KBM-7 (cell line): ENCODE results near the gene CNIH1.
"Not testable (repeated sequence)": the region's sequence is repeated elsewhere in the genome, so short reads cannot be mapped to it uniquely, and the experiment has no call there.

Experiments used
- DNase-seq: peaks from one replicate; pipeline ENCODE4 v3.0.0-alpha.2; 2015
- in situ Hi-C: fragments of 300-500 bp; cut with MboI; formaldehyde crosslinking; loops from 2 replicates; pipeline ENCODE4 v1.14.3; 2020; ENCODE audit warnings: low sequenced_read_pairs, low pct_unique_long_range_greater_than_20kb, mixed read lengths

CNIH1 gene

GRCh38 chr14:54440476-54440872, 700 bp downstream of the CNIH1 start:
- DNase-seq: no peak

DNA sequence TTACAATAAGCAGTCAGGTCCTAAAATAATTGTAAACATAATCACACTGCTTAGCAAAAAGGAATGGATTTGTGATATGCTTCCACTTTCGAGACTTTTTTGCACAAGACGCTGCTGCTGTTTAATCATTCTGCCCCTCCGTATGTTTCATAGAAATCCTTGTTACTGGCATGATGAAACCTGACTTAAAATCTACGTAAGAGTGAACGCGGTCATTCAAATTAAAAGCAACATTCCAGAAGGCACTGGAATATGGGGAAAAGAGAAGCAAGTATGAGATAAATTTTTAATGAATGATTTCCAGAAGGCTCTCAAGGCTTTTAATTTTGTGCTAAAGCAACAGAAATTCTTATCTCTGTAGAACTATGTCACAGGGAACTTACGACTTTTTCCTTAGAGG, 1.1 kb downstream of the CNIH1 start:
- no peak for DNase-seq
- in situ Hi-C loops: no loop called here

More at GRCh38 chr14:54440476-54440872, 700 bp downstream of the CNIH1 start:
- in situ Hi-C loops: no loop called here

GRCh38 chr14:54438703-54439102, 2.5 kb downstream of the CNIH1 start:
- in situ Hi-C loops: no loop called here
- DNase-seq: no peak

DNA sequence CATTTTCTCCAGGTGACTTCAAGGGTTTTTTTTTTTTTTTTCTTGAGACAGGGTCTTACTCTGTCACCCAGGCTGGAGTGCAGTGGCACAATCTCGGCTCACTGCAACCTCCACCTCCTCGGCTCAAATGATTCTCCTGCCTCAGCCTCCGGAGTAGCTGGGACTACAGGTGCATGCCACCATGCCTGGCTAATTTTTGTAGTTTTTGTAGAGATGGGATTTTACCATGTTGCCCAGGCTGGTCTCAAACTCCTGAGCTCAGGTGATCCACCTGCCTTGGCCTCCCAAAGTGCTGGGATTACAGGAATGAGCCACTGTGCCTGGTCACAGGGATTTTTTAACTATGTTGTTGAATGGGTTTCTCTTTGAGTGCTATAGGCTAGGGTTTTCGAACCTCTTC, 3.2 kb downstream of the CNIH1 start:
- in situ Hi-C loops, DNase-seq: not testable (repeated sequence)

GRCh38 chr14:54435500-54435981, 5.6 kb downstream of the CNIH1 start:
- in situ Hi-C loops: no loop called here
- DNase-seq: no peak

- DNase-seq: no peak
- in situ Hi-C loops: no loop called here
Observed at GRCh38 chr14:54428527-54428926, 12.6 kb downstream of the CNIH1 start.

- in situ Hi-C loops: no loop called here
- DNase-seq: no peak
Observed at GRCh38 chr14:54427871-54428270, 13.3 kb downstream of the CNIH1 start.

DNA sequence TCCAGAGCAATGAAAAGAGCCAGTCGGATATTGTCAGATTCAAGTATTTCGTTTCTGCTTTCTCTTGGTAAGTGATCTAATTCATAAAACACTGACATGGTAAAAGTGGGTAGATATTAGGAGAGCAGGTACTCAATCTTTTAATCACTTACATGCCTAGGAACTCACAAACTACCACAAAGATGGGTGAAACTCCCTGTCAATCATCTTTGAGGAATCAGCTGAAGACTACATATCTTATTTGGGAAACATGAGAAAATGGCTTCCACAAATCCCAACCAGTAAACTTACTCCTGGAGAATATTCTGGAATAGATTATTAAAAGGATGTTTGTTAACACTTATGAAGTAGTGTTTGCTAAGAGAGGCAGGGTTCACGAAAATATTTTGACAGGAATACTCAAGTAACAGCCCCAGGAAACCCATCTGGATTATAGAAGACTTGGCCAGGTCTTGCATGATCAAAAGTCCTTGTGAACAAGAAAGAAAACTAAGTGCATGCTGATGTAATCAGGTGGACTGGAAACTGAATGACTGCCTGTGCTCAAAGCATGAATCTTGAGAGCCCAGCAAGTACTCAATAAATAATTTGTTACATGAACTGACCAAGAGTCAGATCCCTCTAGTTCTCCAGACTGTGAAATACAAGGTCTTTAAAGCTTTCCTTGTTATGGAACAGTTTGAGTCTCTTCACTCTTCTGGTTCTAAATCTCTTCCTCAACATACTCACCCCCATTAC, 15.5 kb downstream of the CNIH1 start:
- DNase-seq: no peak
- in situ Hi-C loops: no loop called here

DNA sequence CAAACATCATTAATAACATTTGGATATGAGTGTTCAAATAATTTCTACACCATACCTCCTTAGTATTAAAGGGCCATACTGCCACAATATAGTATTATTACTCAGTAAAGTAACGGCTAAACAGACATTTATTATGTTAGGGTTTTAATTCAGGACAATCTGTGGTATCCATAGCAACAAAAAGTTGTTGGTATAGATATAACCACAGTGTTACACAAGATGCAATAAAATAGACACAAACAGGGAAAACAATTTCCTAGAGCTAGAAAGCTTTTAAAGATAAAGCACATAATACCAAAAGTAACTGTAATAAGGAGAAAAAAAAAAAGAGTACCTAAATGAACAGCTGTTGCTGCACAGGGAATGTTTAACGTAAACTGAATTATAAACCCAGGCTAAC, 16.1 kb downstream of the CNIH1 start:
- in situ Hi-C loops: no loop called here
- no peak for DNase-seq

GRCh38 chr14:54424479-54424901, 16.7 kb downstream of the CNIH1 start:
- DNase-seq: no peak
- in situ Hi-C loops: no loop called here

GRCh38 chr14:54423991-54424390, 17.2 kb downstream of the CNIH1 start:
- in situ Hi-C loops: no loop called here
- no peak for DNase-seq

- in situ Hi-C loops: no loop called here
- peak; percentile 53 for DNase-seq
Observed at GRCh38 chr14:54420478-54421142, 20.6 kb downstream of the CNIH1 start.

DNA sequence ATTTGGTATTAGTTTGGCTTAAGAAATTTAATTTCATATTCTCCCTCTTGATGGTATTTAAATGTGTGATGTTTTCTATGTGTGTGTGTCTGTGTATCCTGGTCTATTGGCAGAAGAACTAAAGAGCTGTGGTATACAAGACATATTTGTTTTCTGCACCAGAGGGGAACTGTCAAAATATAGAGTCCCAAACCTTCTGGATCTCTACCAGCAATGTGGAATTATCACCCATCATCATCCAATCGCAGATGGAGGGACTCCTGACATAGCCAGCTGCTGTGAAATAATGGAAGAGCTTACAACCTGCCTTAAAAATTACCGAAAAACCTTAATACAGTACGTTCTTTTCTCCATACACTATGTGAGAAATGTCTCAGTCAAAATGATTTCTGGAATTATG, 29.8 kb downstream of the CNIH1 start:
- in situ Hi-C loops: no loop called here
- no peak for DNase-seq

DNA sequence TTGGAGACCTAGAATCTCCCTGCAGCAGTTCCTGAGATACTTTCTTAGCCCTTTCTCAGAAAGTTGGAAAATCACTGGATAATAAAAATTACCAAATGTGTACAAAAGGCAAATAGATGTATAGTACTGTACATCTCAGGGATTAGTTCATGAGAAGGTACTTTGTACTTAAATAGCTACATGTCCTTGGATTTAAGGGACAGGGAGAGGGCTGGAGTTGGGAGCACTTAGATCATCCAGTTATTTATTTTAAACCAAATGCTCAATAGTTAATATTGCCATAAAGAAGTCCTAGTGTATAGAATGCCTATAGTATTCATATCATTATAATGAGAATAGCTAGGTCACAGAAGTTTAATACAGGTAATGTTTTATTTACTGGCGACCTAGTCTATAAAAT, 31.0 kb downstream of the CNIH1 start:
- in situ Hi-C loops: no loop called here
- DNase-seq: no peak

GRCh38 chr14:54403401-54404005, 37.7 kb downstream of the CNIH1 start:
- in situ Hi-C loops, DNase-seq: not testable (repeated sequence)

GRCh38 chr14:54399560-54399959, 41.6 kb downstream of the CNIH1 start:
- in situ Hi-C loops: no loop called here
- DNase-seq: no peak

DNA sequence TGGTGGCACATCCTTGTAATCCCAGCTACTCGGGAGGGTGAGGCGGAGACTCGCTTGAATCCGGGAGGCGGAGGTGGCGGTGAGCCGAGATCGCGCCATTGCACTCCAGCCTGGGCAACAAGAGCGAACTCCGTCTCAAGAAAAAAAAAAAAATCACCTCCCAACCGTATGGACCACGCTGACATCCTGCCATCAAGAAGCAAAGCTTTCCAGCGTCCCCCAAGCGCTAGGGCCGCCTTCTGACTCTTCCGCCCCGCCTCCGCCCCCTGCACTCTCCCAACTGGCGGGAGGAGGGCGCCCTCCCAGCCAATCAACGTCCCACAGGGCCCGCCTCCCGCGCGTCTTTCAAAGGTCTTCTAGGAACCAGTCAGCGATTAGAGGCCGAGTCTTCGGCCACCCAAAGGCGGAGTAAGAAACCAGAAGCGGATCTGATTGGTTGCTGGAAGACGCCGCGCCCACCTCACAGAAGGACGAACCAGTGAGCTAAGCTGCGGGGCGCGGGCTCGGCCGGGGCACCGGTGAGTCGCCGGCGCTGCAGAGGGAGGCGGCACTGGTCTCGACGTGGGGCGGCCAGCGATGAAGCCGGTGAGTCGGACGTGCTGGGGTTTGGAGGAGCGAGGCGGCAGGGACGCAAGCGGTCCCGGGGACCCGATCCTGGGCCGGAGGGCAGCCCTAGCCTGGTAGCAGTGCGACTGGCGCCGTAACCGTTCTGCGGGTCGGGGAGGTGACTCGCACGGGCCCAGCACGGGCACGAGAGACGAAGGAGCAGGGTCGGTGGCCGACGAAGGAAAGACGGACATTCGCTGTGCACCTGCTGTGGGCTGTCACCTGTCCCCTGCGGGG, 44.5 kb downstream of the CNIH1 start, which contains the start of gene CDKN3:
CDKN3 (plus strand) TSS at position 515 of the 843 bp plus-strand sequence; CDS start at position 577, 62 bp downstream.
- peak; percentile 99 for DNase-seq
- in situ Hi-C loops: no loop called here

- in situ Hi-C loops: no loop called here
- no peak for DNase-seq
Observed at GRCh38 chr14:54396183-54396492, 45.0 kb downstream of the CNIH1 start.

DNA sequence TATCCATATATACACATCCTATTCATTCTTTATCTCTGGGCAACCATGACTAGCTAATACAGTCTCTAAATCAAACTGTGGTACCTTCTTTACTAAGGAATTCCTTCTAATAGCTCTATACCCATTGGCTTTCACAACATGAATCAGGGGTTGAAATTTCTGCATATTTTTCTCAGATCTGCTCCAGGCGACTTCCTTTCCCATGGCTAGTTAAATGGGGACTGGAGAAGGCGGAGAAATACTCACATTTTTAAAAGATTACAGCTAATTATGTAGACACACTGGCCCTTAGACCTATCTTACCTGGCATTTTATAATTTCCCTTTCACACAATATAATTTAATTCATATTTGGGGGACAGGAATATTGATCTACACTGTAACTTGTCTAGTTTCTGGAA, 45.5 kb downstream of the CNIH1 start:
- no peak for DNase-seq
- in situ Hi-C loops: no loop called here
